Right lobe of liver (tissue), 4 donors: ENCODE measurements around the gene DNAJB14.

ENCODE experiments used
- CTCF ChIP-seq, 4 donors: fragments of 200-600 bp in 3 of 4; fragments of 450-650 bp in 1 of 4; IDR thresholded peaks; one replicate each; pipeline versions ENCODE4 v1.5.1 to v1.8.0; 2016 to 2022; ENCODE audit warnings: antibody characterized with exemption in 4 of 4, mild to moderate bottlenecking in 2 of 4
- POLR2A ChIP-seq: fragments of 450-650 bp; IDR thresholded peaks from one replicate; pipeline ENCODE4 v1.6.1; 2017; ENCODE audit warnings: antibody characterized with exemption, mild to moderate bottlenecking
- donor health status: DM: no; HTN: no; CAD: no.
- donor health status: DM: no; HTN: no; CAD: no.
- donor health status: DM: no; HTN: yes; CAD: no.

- TF ChIP-seq CTCF (IDR thresholded peaks at IDR 0.05) (no peak), POLR2A (no peak)
Measured at GRCh38 chr4:99921174-99921573, 25.2 kb downstream of the DNAJB14 start.
